ENCODE results near the gene UGT2A3.

Gene UGT2A3

GRCh38 chr4:68951078-68951805 lies at the start of gene UGT2A3:
Gene UGT2A3 (minus strand): TSS chr4:68951804. CDS start chr4:68951760, 44 bp downstream.
- no peak within 1 kb of the TSS for H3K4me3 ChIP-seq (ENCODE audit: low read depth, low read length)
- TF ChIP-seq CTCF (IDR thresholded peaks at IDR 0.05; ENCODE audit: insufficient read depth, low read depth, low read length, missing control alignments): no peak
- peak; percentile 6 for DNase-seq (ENCODE audit: low read depth)

- no peak for DNase-seq (ENCODE audit: low read depth)
- no peak for TF ChIP-seq CTCF (IDR thresholded peaks at IDR 0.05; ENCODE audit: insufficient read depth, low read depth, low read length, missing control alignments)
- H3K4me3 ChIP-seq (ENCODE audit: low read depth, low read length): no peak overlapping the region
These were observed 45.4 kb upstream of the UGT2A3 start for GRCh38 chr4:68997040-68997439.

- TF ChIP-seq CTCF (IDR thresholded peaks at IDR 0.05; ENCODE audit: insufficient read depth, low read depth, low read length, missing control alignments): no peak
- no peak overlapping the region for H3K4me3 ChIP-seq (ENCODE audit: low read depth, low read length)
- no peak for DNase-seq (ENCODE audit: low read depth)
These were observed 43.7 kb upstream of the UGT2A3 start for GRCh38 chr4:68995292-68995691.

- no peak for DNase-seq (ENCODE audit: low read depth)
- H3K4me3 ChIP-seq (ENCODE audit: low read depth, low read length): no peak overlapping the region
- no peak for TF ChIP-seq CTCF (IDR thresholded peaks at IDR 0.05; ENCODE audit: insufficient read depth, low read depth, low read length, missing control alignments)
These were observed 35.4 kb upstream of the UGT2A3 start for GRCh38 chr4:68987007-68987406.

GRCh38 chr4:68985442-68985841 lies 33.8 kb upstream of the UGT2A3 start:
- no peak for DNase-seq (ENCODE audit: low read depth)
- no peak for TF ChIP-seq CTCF (IDR thresholded peaks at IDR 0.05; ENCODE audit: insufficient read depth, low read depth, low read length, missing control alignments)
- H3K4me3 ChIP-seq (ENCODE audit: low read depth, low read length): no peak overlapping the region

GRCh38 chr4:68984947-68985346 lies 33.3 kb upstream of the UGT2A3 start:
- no peak overlapping the region for H3K4me3 ChIP-seq (ENCODE audit: low read depth, low read length)
- DNase-seq (ENCODE audit: low read depth): no peak
- no peak for TF ChIP-seq CTCF (IDR thresholded peaks at IDR 0.05; ENCODE audit: insufficient read depth, low read depth, low read length, missing control alignments)

- no peak overlapping the region for H3K4me3 ChIP-seq (ENCODE audit: low read depth, low read length)
- no peak for TF ChIP-seq CTCF (IDR thresholded peaks at IDR 0.05; ENCODE audit: insufficient read depth, low read depth, low read length, missing control alignments)
- no peak for DNase-seq (ENCODE audit: low read depth)
These were observed 11.8 kb upstream of the UGT2A3 start for GRCh38 chr4:68963374-68963773.

Measured in GM12865 (cell line).